IMR-90 (cell line): ENCODE measurements around the gene FGGY. TPM values are rescaled to one million over a fixed set of nuclear protein-coding genes. Genes with fewer than 3 reads are reported as not detected.
A peak's percentile ranks its signal among the peaks of the same experiment; 100 is the strongest.

ENCODE experiments used
- ATAC-seq: fragments of 200-7000 bp; cut with Tn5 transposase; 2 replicates; pipeline ENCODE4 v1.9.1; 2020; ENCODE audit warnings: low read depth, mild to moderate bottlenecking, moderate library complexity
- BruUV-seq: library from RNA; stranded (reverse); fragments of 400-500 nt; replicated peaks from 2 replicates; lab custom pipeline; 2021; lab: Mats Ljungman, UMichigan
- CTCF ChIA-PET: fragments of 300-600 bp; formaldehyde crosslinking; extraction: SDS; loops from one replicate; lab custom pipeline; 2021; ENCODE audit warnings: antibody characterized with exemption; lab: Yijun Ruan, JAX
- POLR2A ChIA-PET: fragments of 300-600 bp; sonication (Branson Sonifier 250); formaldehyde crosslinking; loops from one replicate; lab custom pipeline; 2022; ENCODE audit warnings: antibody characterized with exemption; ENCODE audit not compliant: unreplicated experiment; lab: Charles Lee
- DNase-seq: peaks from one replicate; pipeline ENCODE4 v3.0.0; 2013
- H2AFZ ChIP-seq: replicated peaks from 2 replicates; pipeline ENCODE3; 2013; ENCODE audit warnings: low read length, mild to moderate bottlenecking; ENCODE audit not compliant: poor library complexity
- H2AK5ac ChIP-seq: 2 replicates; pipeline ENCODE4 v1.6.1; 2013; ENCODE audit warnings: low read depth, low read length, inconsistent platforms
- H2AK9ac ChIP-seq: replicated peaks from 2 replicates; pipeline ENCODE3; 2013; ENCODE audit warnings: mild to moderate bottlenecking, low read depth, low read length, moderate library complexity; ENCODE audit not compliant: poor library complexity
- H2BK120ac ChIP-seq: 2 replicates; pipeline ENCODE4 v1.6.1; 2013; ENCODE audit warnings: low read depth, low read length, inconsistent platforms
- H2BK15ac ChIP-seq: 3 replicates; pipeline ENCODE4 v1.6.1; 2013; ENCODE audit warnings: low read depth, low read length, inconsistent platforms
- H2BK20ac ChIP-seq: 2 replicates; pipeline ENCODE4 v1.6.1; 2013; ENCODE audit warnings: low read depth, mild to moderate bottlenecking, inconsistent platforms, low read length, moderate library complexity
- H2BK5ac ChIP-seq: 2 replicates; pipeline ENCODE4 v1.6.1; 2013; ENCODE audit warnings: mild to moderate bottlenecking, low read depth, low read length, inconsistent platforms; ENCODE audit not compliant: poor library complexity, severe bottlenecking
- H3K14ac ChIP-seq: replicated peaks from 2 replicates; pipeline ENCODE4 v1.6.1; 2013; ENCODE audit warnings: low read depth, low read length, inconsistent platforms
- H3K18ac ChIP-seq: 2 replicates; pipeline ENCODE4 v1.6.1; 2013; ENCODE audit warnings: low read depth, low read length, control low read depth
- H3K23ac ChIP-seq: 2 replicates; pipeline ENCODE4 v1.6.1; 2013; ENCODE audit warnings: low read depth, low read length, inconsistent platforms
- H3K27ac ChIP-seq: 2 replicates; pipeline ENCODE4 v1.5.1; 2013; ENCODE audit warnings: mild to moderate bottlenecking, control low read depth, low read length; ENCODE audit not compliant: insufficient read depth
- H3K27me3 ChIP-seq: 2 replicates; pipeline ENCODE4 v1.6.1; 2013; ENCODE audit warnings: low read length; ENCODE audit not compliant: control insufficient read depth, insufficient read depth
- H3K36me3 ChIP-seq: 2 replicates; pipeline ENCODE4 v1.6.1; 2013; ENCODE audit warnings: low read length, mixed read lengths; ENCODE audit not compliant: control insufficient read depth, insufficient read depth
- H3K4ac ChIP-seq: 2 replicates; pipeline ENCODE4 v1.6.1; 2013; ENCODE audit warnings: low read depth, low read length, inconsistent platforms
- H3K4me1 ChIP-seq: 2 replicates; pipeline ENCODE4 v1.6.1; 2013; ENCODE audit warnings: low read length, mixed read lengths; ENCODE audit not compliant: control insufficient read depth, insufficient read depth
- H3K4me2 ChIP-seq: 2 replicates; pipeline ENCODE4 v1.6.1; 2013; ENCODE audit warnings: low read depth, mild to moderate bottlenecking, control low read depth, low read length, moderate library complexity
- H3K4me3 ChIP-seq: 2 replicates; pipeline ENCODE4 v1.5.1; 2013; ENCODE audit warnings: low read depth, mild to moderate bottlenecking, control low read depth, low read length, moderate library complexity; ENCODE audit not compliant: insufficient read depth
- H3K56ac ChIP-seq: 2 replicates; pipeline ENCODE4 v1.6.1; 2013; ENCODE audit warnings: low read length, inconsistent platforms; ENCODE audit not compliant: insufficient read depth; ENCODE audit errors: extremely low read depth
- H3K79me1 ChIP-seq, 2 experiments: 2 replicates each; pipeline ENCODE4 v1.6.1; 2013; ENCODE audit warnings: low read length in 2 of 2, inconsistent platforms in 1 of 2, low read depth in 1 of 2
- H3K9ac ChIP-seq: 2 replicates; pipeline ENCODE4 v1.6.1; 2013; ENCODE audit warnings: low read depth, low read length, control low read depth
- H3K9me1 ChIP-seq: 2 replicates; pipeline ENCODE4 v1.6.1; 2013; ENCODE audit warnings: low read length, inconsistent platforms; ENCODE audit not compliant: insufficient read depth
- H3K9me3 ChIP-seq: 2 replicates; pipeline ENCODE4 v1.6.1; 2013; ENCODE audit warnings: low read length; ENCODE audit not compliant: control insufficient read depth, insufficient read depth
- H4K20me1 ChIP-seq: 2 replicates; pipeline ENCODE4 v1.6.1; 2013; ENCODE audit warnings: low read length, inconsistent platforms; ENCODE audit not compliant: insufficient read depth
- H4K5ac ChIP-seq: 2 replicates; pipeline ENCODE4 v1.6.1; 2013; ENCODE audit warnings: mild to moderate bottlenecking, low read depth, low read length, control low read depth
- H4K8ac ChIP-seq, 2 experiments: 2 replicates each; pipeline ENCODE4 v1.6.1; 2013; ENCODE audit warnings: low read depth in 2 of 2, low read length in 2 of 2, control low read depth in 1 of 2, inconsistent platforms in 1 of 2
- H4K91ac ChIP-seq: 2 replicates; pipeline ENCODE4 v1.6.1; 2013; ENCODE audit warnings: low read depth, low read length, inconsistent platforms; ENCODE audit not compliant: insufficient read depth
- BHLHE40 ChIP-seq: fragments of 150-350 bp; IDR thresholded peaks from 2 replicates; pipeline ENCODE4 v1.6.1; 2016; ENCODE audit warnings: mild to moderate bottlenecking, low read depth, low read length
- CEBPB ChIP-seq: IDR thresholded peaks from 2 replicates; pipeline ENCODE4 v1.6.1; 2012; ENCODE audit warnings: low read depth, low read length, improper control_type of control experiment
- CHD1 ChIP-seq: IDR thresholded peaks from 2 replicates; pipeline ENCODE4 v1.6.1; 2012; ENCODE audit warnings: low read depth, low read length, improper control_type of control experiment
- MXI1 ChIP-seq: IDR thresholded peaks from 2 replicates; pipeline ENCODE4 v1.6.1; 2012; ENCODE audit warnings: low read depth, mild to moderate bottlenecking, low read length, moderate library complexity, borderline replicate concordance
- RAD21 ChIP-seq: IDR thresholded peaks from 2 replicates; pipeline ENCODE4 v1.6.1; 2012; ENCODE audit warnings: low read length, improper control_type of control experiment
- WGBS, 2 experiments: methylation state at CpG; one replicate each; pipeline versions ENCODE4 v1.1.5 to v1.1.7; 2013; ENCODE audit warnings: missing lambda C conversion rate in 2 of 2; ENCODE audit not compliant: insufficient read length in 1 of 2; ENCODE audit errors: extremely low coverage in 2 of 2; 5-methylcytosine and 5-hydroxymethylcytosine counted together
- dilution Hi-C: fragments of 300-500 bp; cut with HindIII; formaldehyde crosslinking; loops from one replicate; pipeline ENCODE4 v1.14.3; 2018; ENCODE audit warnings: low sequenced_read_pairs; ENCODE audit not compliant: unreplicated experiment
- in situ Hi-C: fragments of 300-500 bp; cut with MboI; formaldehyde crosslinking; loops from 3 replicates; pipeline ENCODE4 v1.14.3; 2019; ENCODE audit warnings: low sequenced_read_pairs, inconsistent platforms, mixed read lengths
- intact Hi-C: fragments of 100-400 bp; cut with micrococcal nuclease; formaldehyde crosslinking; loops from 2 replicates; pipeline ENCODE4 v1.10.0; 2022
- polyA plus RNA-seq, 3 experiments: library from polyadenylated mRNA; depleted of rRNA; stranded (reverse); fragments of >200 nt; gene quantifications; 2 replicates each; pipeline ENCODE4 v1.2.3, GENCODE V29; 2012; ENCODE audit warnings: low replicate concordance in 1 of 3
- total RNA-seq: library from RNA; depleted of rRNA; stranded (reverse); fragments of >200 nt; gene quantifications from 2 replicates; pipeline ENCODE4 v1.2.3, GENCODE V29; 2012
- TF ChIP-seq, protein P1 (sequence below): fragments of 150-350 bp; IDR thresholded peaks from 2 replicates; pipeline ENCODE4 v1.6.1; 2017; ENCODE audit warnings: mild to moderate bottlenecking, antibody characterized with exemption, low read length, low read depth
- TF ChIP-seq, protein P2 (sequence below): fragments of 150-350 bp; IDR thresholded peaks from 2 replicates; pipeline ENCODE4 v1.6.1; 2016; ENCODE audit warnings: low read depth, mild to moderate bottlenecking, low read length, moderate library complexity, borderline replicate concordance
- TF ChIP-seq, protein P3 (sequence below): conservative IDR thresholded peaks from 2 replicates; pipeline ENCODE4 v1.5.1; 2012; ENCODE audit warnings: mild to moderate bottlenecking, low read depth, low read length, improper control_type of control experiment

Gene FGGY
- total and polyA plus RNA-seq, 2 of the 4 experiments (the other 2 are of a cell fraction): 5.6 to 14.0 TPM

DNA sequence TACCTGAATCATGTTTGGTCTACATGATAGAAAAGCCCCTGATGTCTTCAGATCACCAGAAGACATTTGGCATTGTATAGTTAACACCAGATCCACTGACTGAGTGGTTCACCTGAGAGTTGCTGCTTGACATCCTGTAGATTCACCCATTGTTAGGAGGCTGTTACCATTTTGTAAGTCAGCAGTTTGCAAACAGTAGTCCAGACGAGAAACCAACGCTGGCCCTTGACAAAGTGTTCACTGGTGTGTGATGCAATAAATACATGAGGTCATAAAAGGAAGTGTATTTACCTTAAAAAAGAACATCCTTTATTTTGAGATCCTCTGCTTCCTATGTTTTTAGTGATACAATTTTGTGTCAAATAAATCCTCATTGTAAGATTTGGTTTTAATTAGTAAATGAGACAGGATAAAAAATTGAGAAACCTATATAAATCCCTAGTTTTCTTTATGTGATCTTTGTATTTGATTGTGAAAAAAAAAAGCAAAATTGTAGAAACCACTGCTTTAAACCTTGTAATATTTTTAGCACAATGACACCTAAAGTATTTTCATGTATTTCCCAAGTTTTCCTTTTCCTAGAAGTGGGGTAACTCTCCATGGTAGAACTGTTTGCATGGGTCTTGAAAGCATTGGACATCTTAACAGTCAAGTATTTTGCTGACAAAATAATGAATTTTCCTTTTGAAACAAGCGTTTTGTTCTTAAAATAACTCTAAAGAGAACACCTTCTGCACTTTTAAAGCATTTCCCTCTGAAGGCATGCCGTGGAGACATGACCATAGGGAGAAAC lies 204.3 kb downstream of the FGGY start:
- dilution Hi-C loops: no loop called here
- Histone ChIP-seq H4K20me1 (no peaks in the 10 kb centered on the region), H3K4ac (no peak overlapping the region), H2AK9ac (no peak overlapping the region), H2AK5ac (no peak overlapping the region), H2BK20ac (no peak overlapping the region), H3K9me3 (no peaks in the 10 kb centered on the region), H2BK120ac (no peak overlapping the region), H3K18ac (no peak overlapping the region), H2BK15ac (no peak overlapping the region), H4K5ac (no peak overlapping the region), H2BK5ac (no peak overlapping the region), H4K8ac (no peak overlapping the region), H2AFZ (no peak overlapping the region), H3K36me3 (no peaks in the 10 kb centered on the region), H3K27ac (no peak overlapping the region), H3K14ac (no peak overlapping the region), H3K9ac (no peak overlapping the region), H3K23ac (no peak overlapping the region), H4K91ac (no peak overlapping the region), H3K4me1 (peaks cover 1% of the 10 kb centered on the region; the same call in 1 of the 2 replicates), H3K27me3 (no peaks in the 10 kb centered on the region), H3K4me3 (no peak overlapping the region), H3K79me1 (no peaks in the 10 kb centered on the region), H3K4me2 (no peak overlapping the region), H3K9me1 (no peaks in the 10 kb centered on the region), H3K56ac (no peak overlapping the region)
- no TSS peak for BruUV-seq
- in situ Hi-C loops: no loop called here
- TF ChIP-seq, protein P1, sequence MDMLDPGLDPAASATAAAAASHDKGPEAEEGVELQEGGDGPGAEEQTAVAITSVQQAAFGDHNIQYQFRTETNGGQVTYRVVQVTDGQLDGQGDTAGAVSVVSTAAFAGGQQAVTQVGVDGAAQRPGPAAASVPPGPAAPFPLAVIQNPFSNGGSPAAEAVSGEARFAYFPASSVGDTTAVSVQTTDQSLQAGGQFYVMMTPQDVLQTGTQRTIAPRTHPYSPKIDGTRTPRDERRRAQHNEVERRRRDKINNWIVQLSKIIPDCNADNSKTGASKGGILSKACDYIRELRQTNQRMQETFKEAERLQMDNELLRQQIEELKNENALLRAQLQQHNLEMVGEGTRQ: no peak
- peak; percentile 50; the same call in 1 of the 2 replicates for TF ChIP-seq CEBPB
- TF ChIP-seq, protein P2, sequence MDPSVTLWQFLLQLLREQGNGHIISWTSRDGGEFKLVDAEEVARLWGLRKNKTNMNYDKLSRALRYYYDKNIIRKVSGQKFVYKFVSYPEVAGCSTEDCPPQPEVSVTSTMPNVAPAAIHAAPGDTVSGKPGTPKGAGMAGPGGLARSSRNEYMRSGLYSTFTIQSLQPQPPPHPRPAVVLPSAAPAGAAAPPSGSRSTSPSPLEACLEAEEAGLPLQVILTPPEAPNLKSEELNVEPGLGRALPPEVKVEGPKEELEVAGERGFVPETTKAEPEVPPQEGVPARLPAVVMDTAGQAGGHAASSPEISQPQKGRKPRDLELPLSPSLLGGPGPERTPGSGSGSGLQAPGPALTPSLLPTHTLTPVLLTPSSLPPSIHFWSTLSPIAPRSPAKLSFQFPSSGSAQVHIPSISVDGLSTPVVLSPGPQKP: no peak
- TF ChIP-seq CHD1: no peak
- no peak for TF ChIP-seq RAD21
- no peak for TF ChIP-seq MXI1
- TF ChIP-seq, protein P3, sequence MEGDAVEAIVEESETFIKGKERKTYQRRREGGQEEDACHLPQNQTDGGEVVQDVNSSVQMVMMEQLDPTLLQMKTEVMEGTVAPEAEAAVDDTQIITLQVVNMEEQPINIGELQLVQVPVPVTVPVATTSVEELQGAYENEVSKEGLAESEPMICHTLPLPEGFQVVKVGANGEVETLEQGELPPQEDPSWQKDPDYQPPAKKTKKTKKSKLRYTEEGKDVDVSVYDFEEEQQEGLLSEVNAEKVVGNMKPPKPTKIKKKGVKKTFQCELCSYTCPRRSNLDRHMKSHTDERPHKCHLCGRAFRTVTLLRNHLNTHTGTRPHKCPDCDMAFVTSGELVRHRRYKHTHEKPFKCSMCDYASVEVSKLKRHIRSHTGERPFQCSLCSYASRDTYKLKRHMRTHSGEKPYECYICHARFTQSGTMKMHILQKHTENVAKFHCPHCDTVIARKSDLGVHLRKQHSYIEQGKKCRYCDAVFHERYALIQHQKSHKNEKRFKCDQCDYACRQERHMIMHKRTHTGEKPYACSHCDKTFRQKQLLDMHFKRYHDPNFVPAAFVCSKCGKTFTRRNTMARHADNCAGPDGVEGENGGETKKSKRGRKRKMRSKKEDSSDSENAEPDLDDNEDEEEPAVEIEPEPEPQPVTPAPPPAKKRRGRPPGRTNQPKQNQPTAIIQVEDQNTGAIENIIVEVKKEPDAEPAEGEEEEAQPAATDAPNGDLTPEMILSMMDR: no peak
- no peak for TF ChIP-seq BHLHE40
- no peak for DNase-seq
- ChIA-PET CTCF (no interaction called here), POLR2A (no interaction called here)
- intact Hi-C loops: no loop called here
- no CpG with 5 or more reads among the region's 4 CpGs for WGBS, 2 experiments
- no peak for ATAC-seq
